Subcutaneous abdominal adipose tissue (tissue), 5 donors: ENCODE results near the gene GLIPR2.
"Not testable (repeated sequence)": the region's sequence is repeated elsewhere in the genome, so short reads cannot be mapped to it uniquely, and the experiment has no call there.

Source experiments
- H3K27ac ChIP-seq: one replicate; pipeline ENCODE4 v1.7.0; 2013; ENCODE audit warnings: low read depth, mild to moderate bottlenecking, inconsistent platforms, low read length, moderate library complexity
- H3K27me3 ChIP-seq, 5 donors: one replicate each; pipeline ENCODE4 v1.7.0; 2013; ENCODE audit warnings: low read length in 5 of 5, inconsistent platforms in 1 of 5; ENCODE audit not compliant: control insufficient read depth in 5 of 5, insufficient read depth in 4 of 5
- H3K36me3 ChIP-seq, 5 donors: one replicate each; pipeline ENCODE4 v1.7.0; 2013; ENCODE audit warnings: low read length in 5 of 5; ENCODE audit not compliant: control insufficient read depth in 5 of 5, insufficient read depth in 5 of 5
- H3K4me1 ChIP-seq, 5 donors: one replicate each; pipeline ENCODE4 v1.7.0; 2013; ENCODE audit warnings: low read length in 5 of 5, mild to moderate bottlenecking in 3 of 5, moderate library complexity in 1 of 5; ENCODE audit not compliant: control insufficient read depth in 5 of 5, insufficient read depth in 5 of 5
- H3K4me3 ChIP-seq, 5 donors: one replicate each; pipeline ENCODE4 v1.7.0; 2013; ENCODE audit warnings: low read length in 5 of 5, low read depth in 1 of 5
- H3K9ac ChIP-seq, 5 donors: one replicate each; pipeline ENCODE4 v1.7.0; 2013; ENCODE audit warnings: low read length in 5 of 5, mild to moderate bottlenecking in 4 of 5, moderate library complexity in 3 of 5
- H3K9me3 ChIP-seq, 5 donors: one replicate each; pipeline ENCODE4 v1.7.0; 2013; ENCODE audit warnings: low read length in 5 of 5; ENCODE audit not compliant: control insufficient read depth in 5 of 5
- donor health status: healthy.
- donor health status: healthy.
- donor health status: healthy.
- donor health status: healthy.
- donor health status: healthy.

Gene GLIPR2

GRCh38 chr9:36120705-36121104 is 15.8 kb upstream of the GLIPR2 start:
- no peak overlapping the region for H3K4me3 ChIP-seq
- no peak overlapping the region for H3K9ac ChIP-seq
- H3K36me3 ChIP-seq: peaks cover 0 to 40% (median 30%) of the 10 kb centered on the region in 5 donors
- H3K4me1 ChIP-seq: no peaks in the 10 kb centered on the region
- no peak overlapping the region for H3K27ac ChIP-seq
- no peaks in the 10 kb centered on the region for H3K27me3 ChIP-seq
- no peaks in the 10 kb centered on the region for H3K9me3 ChIP-seq

GRCh38 chr9:36121971-36122370 is 14.6 kb upstream of the GLIPR2 start:
- Histone ChIP-seq H3K9me3 (no peaks in the 10 kb centered on the region), H3K4me1 (no peaks in the 10 kb centered on the region), H3K36me3 (peaks cover 0 to 36% (median 24%) of the 10 kb centered on the region in 5 donors), H3K4me3 (no peak overlapping the region), H3K27ac (no peak overlapping the region), H3K9ac (no peak overlapping the region), H3K27me3 (no peaks in the 10 kb centered on the region)

DNA sequence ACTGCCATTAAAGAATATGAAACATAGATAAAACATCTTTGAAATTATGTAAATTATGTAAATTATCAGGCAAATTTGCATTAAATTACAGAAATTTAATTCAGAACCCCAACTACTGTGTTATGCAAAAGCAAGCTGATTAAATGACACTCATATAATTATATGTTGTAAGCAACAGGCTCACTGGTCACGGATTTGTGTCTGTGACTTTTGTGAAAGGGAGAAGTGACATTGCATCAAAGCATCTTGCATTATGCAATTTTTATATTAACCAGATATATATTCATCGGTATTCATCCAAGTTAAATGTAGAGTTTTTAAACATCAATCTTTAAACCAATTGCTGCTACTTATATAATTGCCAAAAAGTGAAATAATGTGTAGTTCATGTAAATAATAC is 13.0 kb upstream of the GLIPR2 start:
- no peak overlapping the region for H3K4me3 ChIP-seq
- H3K27me3 ChIP-seq: no peaks in the 10 kb centered on the region
- H3K4me1 ChIP-seq: peaks cover 2 to 11% (median 10%) of the 10 kb centered on the region in 5 donors
- no peak overlapping the region for H3K27ac ChIP-seq
- H3K9me3 ChIP-seq: no peaks in the 10 kb centered on the region
- H3K9ac ChIP-seq: no peak overlapping the region
- peaks cover 0 to 28% (median 22%) of the 10 kb centered on the region in 5 donors for H3K36me3 ChIP-seq

DNA sequence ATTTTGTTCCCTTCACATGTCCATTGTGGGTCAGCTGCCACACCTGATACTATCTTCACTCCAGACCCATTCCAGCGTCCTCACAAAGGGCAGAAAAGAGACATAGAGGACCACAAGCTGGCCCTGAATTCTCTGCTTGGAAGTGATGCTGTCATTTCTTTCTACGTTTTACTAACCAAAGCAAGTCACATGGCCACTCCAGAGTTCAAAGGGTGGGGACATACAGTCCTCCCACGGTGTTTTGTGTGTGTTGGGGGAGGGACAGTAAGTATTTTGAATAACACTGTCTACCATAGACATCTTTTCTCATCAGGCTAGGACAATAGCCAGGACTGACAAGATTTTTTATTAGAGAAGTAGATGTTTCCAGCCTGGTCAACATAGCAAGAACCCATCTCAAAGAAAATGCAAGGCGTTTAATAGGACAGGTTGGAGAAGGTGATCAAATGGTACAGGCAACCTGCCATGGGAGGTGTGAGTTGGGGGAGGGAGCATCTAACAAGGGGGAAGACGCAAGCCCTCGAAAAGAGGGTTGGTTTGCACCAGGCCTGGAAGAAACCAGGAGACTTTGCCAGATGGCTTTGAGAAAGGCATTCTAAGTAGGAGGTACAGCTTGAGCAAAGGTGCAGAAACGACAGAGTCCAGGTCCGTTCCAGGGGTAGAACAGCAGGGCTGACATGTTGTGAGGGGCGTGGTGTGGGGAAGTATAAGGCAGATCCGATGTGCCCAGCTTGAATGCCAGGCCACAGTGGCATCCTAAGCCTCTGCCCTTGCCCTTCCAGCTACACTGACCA is 11.3 kb upstream of the GLIPR2 start:
- no peak overlapping the region for H3K27ac ChIP-seq
- H3K4me3 ChIP-seq: no peak overlapping the region
- peaks cover 0 to 23% (median 17%) of the 10 kb centered on the region in 5 donors for H3K36me3 ChIP-seq
- H3K4me1 ChIP-seq: peaks cover 2 to 15% (median 11%) of the 10 kb centered on the region in 5 donors
- no peak overlapping the region for H3K9ac ChIP-seq
- no peaks in the 10 kb centered on the region for H3K27me3 ChIP-seq
- H3K9me3 ChIP-seq: no peaks in the 10 kb centered on the region

- H3K4me1 ChIP-seq: peaks cover 2 to 15% (median 11%) of the 10 kb centered on the region in 5 donors
- H3K27me3 ChIP-seq: no peaks in the 10 kb centered on the region
- H3K27ac ChIP-seq: no peak overlapping the region
- H3K36me3 ChIP-seq: peaks cover 0 to 21% (median 17%) of the 10 kb centered on the region in 5 donors
- no peak overlapping the region for H3K9ac ChIP-seq
- no peak overlapping the region for H3K4me3 ChIP-seq
- no peaks in the 10 kb centered on the region for H3K9me3 ChIP-seq
These were observed 10.4 kb upstream of the GLIPR2 start for GRCh38 chr9:36126016-36126730.

- H3K9ac ChIP-seq: peak overlapping the region in 1 of 5 donors; percentile 13
- H3K36me3 ChIP-seq: peaks cover 0 to 9% (median 7%) of the 10 kb centered on the region in 5 donors
- no peak overlapping the region for H3K4me3 ChIP-seq
- no peaks in the 10 kb centered on the region for H3K9me3 ChIP-seq
- no peak overlapping the region for H3K27ac ChIP-seq
- peaks cover 2 to 16% (median 14%) of the 10 kb centered on the region in 5 donors for H3K4me1 ChIP-seq
- no peaks in the 10 kb centered on the region for H3K27me3 ChIP-seq
These were observed 8.8 kb upstream of the GLIPR2 start for GRCh38 chr9:36127652-36128244.

DNA sequence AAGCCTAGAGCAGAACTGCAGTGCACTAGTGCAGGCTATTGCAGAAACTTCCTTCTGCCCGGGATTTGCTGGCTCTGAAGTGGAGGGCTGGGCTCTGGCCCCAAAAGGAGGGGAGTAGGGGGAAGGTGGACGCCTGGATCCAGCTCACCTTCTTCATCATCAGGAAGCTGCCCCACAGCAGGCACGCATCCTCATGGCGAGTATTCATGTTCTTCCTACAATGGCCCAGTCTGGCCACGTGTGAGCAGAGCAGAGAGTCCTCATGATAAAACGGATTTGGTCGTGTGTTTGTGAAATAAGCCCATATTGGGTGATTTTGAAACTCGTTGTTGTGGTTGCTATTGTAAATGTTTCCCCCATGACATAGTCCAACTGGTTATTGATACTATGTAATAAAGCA is 8.2 kb upstream of the GLIPR2 start:
- Histone ChIP-seq H3K9me3 (no peaks in the 10 kb centered on the region), H3K4me3 (no peak overlapping the region), H3K4me1 (peaks cover 2 to 16% (median 14%) of the 10 kb centered on the region in 5 donors), H3K9ac (peak overlapping the region in 1 of 5 donors; percentile 13), H3K27ac (no peak overlapping the region), H3K27me3 (no peaks in the 10 kb centered on the region), H3K36me3 (peaks cover 0 to 4% (median 2%) of the 10 kb centered on the region in 5 donors)

GRCh38 chr9:36129139-36129538 is 7.4 kb upstream of the GLIPR2 start:
- Histone ChIP-seq H3K4me1 (peaks cover 2 to 16% (median 14%) of the 10 kb centered on the region in 5 donors), H3K9ac (no peak overlapping the region), H3K4me3 (no peak overlapping the region), H3K9me3 (no peaks in the 10 kb centered on the region), H3K27ac (no peak overlapping the region), H3K36me3 (peaks cover 0 to 4% (median 2%) of the 10 kb centered on the region in 5 donors), H3K27me3 (no peaks in the 10 kb centered on the region)

- not testable (repeated sequence) for H3K9ac ChIP-seq, H3K9me3 ChIP-seq, H3K27me3 ChIP-seq, H3K4me3 ChIP-seq, H3K27ac ChIP-seq, H3K36me3 ChIP-seq
- H3K4me1 ChIP-seq: peaks cover 2 to 26% (median 24%) of the 10 kb centered on the region in 5 donors
These were observed 4.9 kb upstream of the GLIPR2 start for GRCh38 chr9:36131666-36132065.

DNA sequence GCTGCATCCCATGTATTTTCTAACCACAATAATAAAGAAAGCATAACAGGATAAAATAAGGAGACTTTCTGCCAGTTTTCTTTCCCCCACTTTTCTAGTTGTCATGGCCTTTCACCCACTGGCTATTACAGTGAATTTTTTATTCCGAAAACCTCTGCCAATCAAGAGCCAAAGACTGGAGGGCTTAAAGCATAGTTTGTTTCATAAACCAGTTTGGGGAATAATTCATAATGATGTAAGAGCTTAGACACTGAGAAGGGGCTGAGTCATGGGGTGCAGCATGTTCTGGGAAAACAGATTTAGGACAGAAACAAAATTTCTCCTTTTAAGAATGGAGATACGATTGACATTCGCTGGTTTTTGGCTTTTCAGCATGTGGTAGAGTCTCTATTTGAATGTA is 4.4 kb upstream of the GLIPR2 start:
- Histone ChIP-seq H3K9me3 (no peaks in the 10 kb centered on the region), H3K9ac (peak overlapping the region in 2 of 5 donors; percentile 26 to 40), H3K4me1 (peaks cover 2 to 30% (median 27%) of the 10 kb centered on the region in 5 donors), H3K27ac (peak overlapping the region; percentile 17), H3K36me3 (no peaks in the 10 kb centered on the region), H3K27me3 (peaks cover 0 to 2% (median 0%) of the 10 kb centered on the region in 5 donors), H3K4me3 (no peak overlapping the region)
